ENCODE measurements around the gene DAAM2.

GRCh38 chr6:39836606-39837005 is 44.4 kb downstream of the DAAM2 start:
- TF ChIP-seq POLR2A (IDR thresholded peaks at IDR 0.05) (no peak), CTCF (IDR thresholded peaks at IDR 0.05) (no peak)
